Osteocyte (in vitro differentiated cells): ENCODE results near the gene DUS4L. TPM values are rescaled to one million over a fixed set of nuclear protein-coding genes. Genes with fewer than 3 reads are reported as not detected.
A peak's percentile ranks its signal among the peaks of the same experiment; 100 is the strongest.

ENCODE experiments used
- DNase-seq: peaks from one replicate; pipeline ENCODE4 v3.0.0; 2021; ENCODE audit warnings: mixed read lengths; ENCODE audit not compliant: unreplicated experiment; ENCODE audit errors: extremely low spot score
- H3K27ac Mint-ChIP-seq: one replicate; pipeline ENCODE4 v1.8.0; 2021; ENCODE audit warnings: mild to moderate bottlenecking, mixed read lengths; ENCODE audit not compliant: unreplicated experiment
- H3K27me3 Mint-ChIP-seq: one replicate; pipeline ENCODE4 v1.8.0; 2021; ENCODE audit warnings: mixed read lengths; ENCODE audit not compliant: unreplicated experiment
- H3K36me3 Mint-ChIP-seq: one replicate; pipeline ENCODE4 v1.8.0; 2021; ENCODE audit warnings: mixed read lengths; ENCODE audit not compliant: unreplicated experiment
- H3K4me1 Mint-ChIP-seq: one replicate; pipeline ENCODE4 v1.8.0; 2021; ENCODE audit warnings: mixed read lengths; ENCODE audit not compliant: unreplicated experiment
- H3K4me3 Mint-ChIP-seq: one replicate; pipeline ENCODE4 v1.8.0; 2021; ENCODE audit warnings: mild to moderate bottlenecking, moderate library complexity, mixed read lengths; ENCODE audit not compliant: unreplicated experiment
- H3K9me3 Mint-ChIP-seq: one replicate; pipeline ENCODE4 v1.8.0; 2021; ENCODE audit warnings: mixed read lengths; ENCODE audit not compliant: unreplicated experiment
- total RNA-seq: library from RNA; stranded (reverse); gene quantifications from 2 replicates; pipeline ENCODE4 v1.2.1, GENCODE V29; 2021
- TF ChIP-seq, protein P1 (sequence below): fragments of 200-600 bp; sonication (generic); IDR thresholded peaks from 2 replicates; pipeline ENCODE4 v1.5.0; 2021; ENCODE audit warnings: antibody characterized with exemption, mild to moderate bottlenecking, moderate library complexity

The DUS4L gene
- total RNA-seq, 1 donor from 2014 or later, result 7.9 TPM

DNA sequence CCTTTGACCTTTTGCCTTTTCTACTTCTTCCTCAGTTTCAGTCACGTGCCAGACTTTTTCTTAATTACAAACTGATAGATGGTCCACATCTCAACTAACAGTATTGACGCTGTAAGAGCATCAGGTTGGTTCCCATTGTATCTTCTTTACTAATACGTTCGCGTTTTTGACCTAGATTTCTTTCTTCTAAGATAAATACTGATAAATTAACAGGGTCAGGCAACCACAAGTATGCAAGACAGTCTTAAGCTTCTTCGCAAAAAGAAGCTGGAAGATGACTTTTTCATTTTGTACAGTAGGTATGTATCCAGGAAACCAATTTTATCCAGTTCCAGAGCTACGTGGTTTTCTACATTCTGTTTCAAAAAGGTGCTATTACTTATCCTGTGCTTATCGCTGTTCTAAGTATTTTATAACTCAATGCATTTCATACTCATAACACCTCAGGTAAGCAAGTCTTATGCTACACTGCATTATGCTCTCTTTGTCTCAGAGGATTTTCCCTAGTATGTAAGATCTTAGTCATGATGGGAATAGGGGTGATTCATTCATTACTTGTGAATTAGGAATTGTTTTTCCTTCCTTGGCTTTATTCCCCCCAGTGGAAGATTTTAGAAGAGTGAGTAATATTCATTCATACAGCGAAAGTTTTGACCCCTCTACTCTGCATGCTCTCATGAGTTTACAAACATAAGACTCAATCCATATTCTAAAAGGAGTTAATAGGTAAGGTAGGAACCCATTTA lies 955 bp downstream of the DUS4L start:
- Mint-ChIP-seq H3K27me3 (no peaks in the 10 kb centered on the region), H3K9me3 (no peaks in the 10 kb centered on the region), H3K27ac (peak overlapping the region; percentile 78), H3K4me1 (peaks cover 36% of the 10 kb centered on the region), H3K36me3 (peaks cover 5% of the 10 kb centered on the region), H3K4me3 (peak overlapping the region; percentile 90)
- TF ChIP-seq, protein P1, sequence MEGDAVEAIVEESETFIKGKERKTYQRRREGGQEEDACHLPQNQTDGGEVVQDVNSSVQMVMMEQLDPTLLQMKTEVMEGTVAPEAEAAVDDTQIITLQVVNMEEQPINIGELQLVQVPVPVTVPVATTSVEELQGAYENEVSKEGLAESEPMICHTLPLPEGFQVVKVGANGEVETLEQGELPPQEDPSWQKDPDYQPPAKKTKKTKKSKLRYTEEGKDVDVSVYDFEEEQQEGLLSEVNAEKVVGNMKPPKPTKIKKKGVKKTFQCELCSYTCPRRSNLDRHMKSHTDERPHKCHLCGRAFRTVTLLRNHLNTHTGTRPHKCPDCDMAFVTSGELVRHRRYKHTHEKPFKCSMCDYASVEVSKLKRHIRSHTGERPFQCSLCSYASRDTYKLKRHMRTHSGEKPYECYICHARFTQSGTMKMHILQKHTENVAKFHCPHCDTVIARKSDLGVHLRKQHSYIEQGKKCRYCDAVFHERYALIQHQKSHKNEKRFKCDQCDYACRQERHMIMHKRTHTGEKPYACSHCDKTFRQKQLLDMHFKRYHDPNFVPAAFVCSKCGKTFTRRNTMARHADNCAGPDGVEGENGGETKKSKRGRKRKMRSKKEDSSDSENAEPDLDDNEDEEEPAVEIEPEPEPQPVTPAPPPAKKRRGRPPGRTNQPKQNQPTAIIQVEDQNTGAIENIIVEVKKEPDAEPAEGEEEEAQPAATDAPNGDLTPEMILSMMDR, result no peak
- no peak for DNase-seq

DNA sequence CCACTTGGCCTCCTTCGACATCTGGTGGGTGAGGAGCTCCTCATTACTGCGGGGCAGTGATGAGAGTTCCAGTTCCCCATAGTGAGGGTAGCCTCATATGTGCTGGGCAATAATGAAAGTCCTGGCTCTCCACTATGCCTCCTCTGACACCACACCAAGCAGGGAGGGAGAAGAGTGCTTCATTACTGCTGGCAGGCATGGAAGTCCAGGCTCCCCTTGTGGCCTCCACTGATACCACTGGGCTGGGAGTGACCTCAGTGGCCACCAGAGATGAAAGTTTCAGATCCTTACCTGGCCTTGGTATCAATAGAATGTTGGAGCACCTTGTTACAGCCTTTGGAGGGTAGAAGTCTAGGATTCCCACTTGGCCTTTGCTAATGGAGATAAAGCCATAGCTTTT lies 6.5 kb downstream of the DUS4L start:
- TF ChIP-seq, protein P1, result no peak
- H3K27me3 Mint-ChIP-seq, result no peaks in the 10 kb centered on the region
- no peak overlapping the region for H3K27ac Mint-ChIP-seq
- H3K4me3 Mint-ChIP-seq, result no peak overlapping the region
- peaks cover 11% of the 10 kb centered on the region for H3K36me3 Mint-ChIP-seq
- DNase-seq, result no peak
- no peaks in the 10 kb centered on the region for H3K9me3 Mint-ChIP-seq
- H3K4me1 Mint-ChIP-seq, result peaks cover 2% of the 10 kb centered on the region

DNA sequence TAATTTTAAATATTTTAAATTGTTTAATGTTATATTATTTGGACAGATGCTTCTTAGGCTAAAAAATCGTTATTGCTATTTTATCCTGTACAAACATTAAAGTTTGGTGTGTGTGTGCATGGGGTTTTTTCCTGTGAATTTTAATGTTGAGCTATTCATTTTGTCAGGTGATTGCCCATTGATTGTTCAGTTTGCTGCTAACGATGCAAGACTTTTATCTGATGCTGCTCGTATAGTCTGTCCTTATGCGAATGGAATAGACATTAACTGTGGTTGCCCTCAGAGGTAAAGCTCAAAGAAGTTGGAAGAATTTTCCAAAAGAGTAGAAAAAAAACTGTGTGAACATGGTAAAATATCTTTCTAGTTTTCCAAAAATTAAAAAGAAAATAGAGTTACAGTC lies 9.8 kb downstream of the DUS4L start:
- TF ChIP-seq, protein P1, result no peak
- no peak overlapping the region for H3K4me3 Mint-ChIP-seq
- H3K4me1 Mint-ChIP-seq, result peaks cover 2% of the 10 kb centered on the region
- no peak for DNase-seq
- H3K36me3 Mint-ChIP-seq, result peaks cover 12% of the 10 kb centered on the region
- no peak overlapping the region for H3K27ac Mint-ChIP-seq
- H3K9me3 Mint-ChIP-seq, result no peaks in the 10 kb centered on the region
- H3K27me3 Mint-ChIP-seq, result no peaks in the 10 kb centered on the region

DNA sequence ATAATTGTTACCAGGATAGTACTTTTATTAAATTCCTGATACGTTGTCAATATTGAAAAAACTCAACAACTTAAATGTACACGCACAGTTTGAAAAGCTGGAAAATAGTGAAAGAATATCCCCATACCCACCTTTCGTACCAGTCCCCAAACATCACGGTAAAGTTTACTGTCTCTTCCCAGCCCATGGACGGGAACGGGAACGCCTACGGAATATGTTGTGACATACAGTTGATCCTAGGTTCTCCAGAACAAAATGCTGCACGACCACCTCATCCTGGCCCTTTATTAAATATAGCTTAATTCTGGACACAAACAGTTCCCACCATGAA lies 15.7 kb downstream of the DUS4L start:
- no peak for DNase-seq
- H3K4me3 Mint-ChIP-seq, result peak overlapping the region; percentile 92
- H3K27me3 Mint-ChIP-seq, result no peaks in the 10 kb centered on the region
- H3K36me3 Mint-ChIP-seq, result peaks cover 13% of the 10 kb centered on the region
- peak overlapping the region; percentile 93 for H3K27ac Mint-ChIP-seq
- peaks cover 28% of the 10 kb centered on the region for H3K4me1 Mint-ChIP-seq
- TF ChIP-seq, protein P1, result no peak
- no peaks in the 10 kb centered on the region for H3K9me3 Mint-ChIP-seq

DNA sequence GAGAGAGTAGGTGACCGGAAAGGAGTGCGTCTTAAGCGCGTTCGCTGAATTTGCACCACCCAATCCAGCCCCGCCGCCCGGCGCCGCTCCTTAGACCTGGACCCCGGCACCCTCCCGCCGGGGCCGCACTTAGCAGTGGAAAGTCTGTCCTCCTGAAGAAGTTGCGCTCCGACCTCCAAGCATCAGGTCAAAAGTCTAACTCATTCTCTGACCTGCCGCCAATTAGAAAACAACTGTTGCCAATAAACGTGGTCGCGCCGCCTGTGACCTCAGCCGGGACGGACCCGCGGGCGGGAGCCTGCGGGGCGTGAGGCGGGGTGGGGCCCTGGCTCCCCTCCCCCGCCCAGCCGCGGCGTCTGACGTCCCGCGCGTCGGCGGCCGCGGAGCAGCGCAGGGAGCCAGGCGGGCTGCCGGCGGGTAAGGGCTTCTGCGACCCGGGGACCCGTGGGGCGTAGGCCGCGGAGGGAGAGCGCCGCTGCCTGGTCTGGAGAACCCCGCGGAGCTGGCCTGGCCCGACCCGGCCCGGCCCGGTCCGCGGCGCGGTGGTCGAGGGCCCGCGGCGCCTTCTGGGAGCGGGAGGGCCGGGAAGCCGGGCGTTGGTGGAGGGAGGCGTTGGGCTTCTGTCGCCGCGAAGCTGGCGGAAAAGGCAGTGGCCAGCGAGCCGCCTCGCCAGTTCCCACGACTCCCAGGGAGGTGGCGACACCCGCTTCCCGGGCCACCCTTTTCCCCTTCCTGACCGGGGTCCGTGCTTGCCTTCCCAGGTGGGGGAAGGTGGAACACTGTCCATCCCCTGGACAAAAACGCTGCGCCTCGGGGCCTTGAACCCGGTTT lies 16.3 kb downstream of the DUS4L start, which contains the start of gene BCAP29:
BCAP29 (plus strand) TSS at position 362 of the 831 bp plus-strand sequence. CDS start 527 bp downstream, outside the sequence.
- Mint-ChIP-seq H3K4me3 (peak within 1 kb of the TSS; percentile 92), H3K9me3 (no peaks in the 10 kb centered on the region), H3K27me3 (no peaks in the 10 kb centered on the region), H3K4me1 (peaks cover 28% of the 10 kb centered on the region), H3K27ac (peak within 1 kb of the TSS; percentile 93), H3K36me3 (peaks cover 10% of the 10 kb centered on the region)
- TF ChIP-seq, protein P1, result peak; percentile 44
- peak; percentile 90 for DNase-seq
